Stimulated activated CD4-positive, alpha-beta T cell treated with anti-CD3 and anti-CD28 coated beads, Interleukin-1b, Interleukin-23, amount 100 ng/mL, for 1 hour (primary cell): ENCODE measurements around the gene APAF1.

Experiments used
- DNase-seq, 2 donors: peaks; one replicate each; pipeline ENCODE4 v3.0.0-alpha.2; 2020; ENCODE audit warnings: low read depth in 2 of 2

APAF1 gene

DNA sequence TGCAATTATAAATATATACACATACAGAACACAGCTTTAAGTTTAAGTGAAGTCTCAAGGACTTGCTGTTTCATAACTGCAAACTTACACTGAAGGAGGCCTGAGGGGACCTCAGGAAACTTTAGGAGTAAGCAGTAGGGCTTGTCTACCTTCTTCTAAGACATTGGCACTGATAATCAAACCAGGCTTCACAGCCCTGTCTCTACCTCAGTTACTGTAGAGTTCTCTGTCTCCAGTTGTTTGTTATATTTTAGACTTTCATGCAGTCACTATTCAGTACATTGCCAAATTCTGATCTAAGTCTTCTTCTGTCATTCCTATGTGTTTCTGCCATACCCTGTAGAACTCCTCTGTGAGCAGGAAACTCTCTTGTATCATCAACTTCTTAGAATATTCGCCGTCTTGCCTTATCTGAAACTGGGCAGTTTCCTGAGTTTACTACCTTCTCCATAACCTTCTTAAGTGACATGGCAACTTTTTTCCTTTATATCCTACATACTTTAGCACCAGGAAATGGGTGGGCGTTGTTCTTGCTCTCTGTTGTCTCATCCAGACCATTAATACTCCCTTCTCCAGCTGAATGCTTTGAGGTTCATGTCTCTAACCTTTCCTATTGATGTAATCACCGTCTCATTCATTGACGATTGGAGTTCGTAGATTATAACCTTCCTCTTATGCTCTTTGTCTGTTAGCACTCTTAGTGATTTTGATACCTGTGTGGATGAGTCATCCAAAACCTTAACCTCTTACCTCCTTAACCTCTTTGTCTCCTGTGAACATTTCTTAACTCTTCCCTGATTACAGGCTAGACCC lies 11.4 kb downstream of the APAF1 start:
- no peak for DNase-seq

DNA sequence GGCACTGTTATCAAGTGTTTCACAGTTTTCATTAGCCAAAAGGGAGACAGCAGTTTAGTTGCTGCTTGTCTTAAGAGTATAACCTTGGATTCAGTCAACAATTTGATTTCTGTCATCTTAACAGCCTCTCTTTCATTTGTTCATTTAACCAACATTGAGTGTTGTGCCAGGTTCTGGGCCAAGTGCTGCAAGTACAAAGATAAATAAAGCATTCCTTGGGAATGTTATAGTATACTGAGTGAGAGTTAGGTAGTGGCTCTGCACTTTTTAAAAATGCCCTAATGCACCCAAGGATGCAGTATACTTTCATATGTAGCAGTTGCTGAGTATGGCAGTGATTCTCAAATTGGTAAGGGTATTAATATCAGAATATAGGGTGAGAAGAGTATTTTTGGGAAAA lies 15.4 kb downstream of the APAF1 start:
- DNase-seq: no peak

- no peak for DNase-seq
Measured at GRCh38 chr12:98669751-98670150, 24.7 kb downstream of the APAF1 start.

- DNase-seq: no peak
Measured at GRCh38 chr12:98671459-98671858, 26.4 kb downstream of the APAF1 start.

DNA sequence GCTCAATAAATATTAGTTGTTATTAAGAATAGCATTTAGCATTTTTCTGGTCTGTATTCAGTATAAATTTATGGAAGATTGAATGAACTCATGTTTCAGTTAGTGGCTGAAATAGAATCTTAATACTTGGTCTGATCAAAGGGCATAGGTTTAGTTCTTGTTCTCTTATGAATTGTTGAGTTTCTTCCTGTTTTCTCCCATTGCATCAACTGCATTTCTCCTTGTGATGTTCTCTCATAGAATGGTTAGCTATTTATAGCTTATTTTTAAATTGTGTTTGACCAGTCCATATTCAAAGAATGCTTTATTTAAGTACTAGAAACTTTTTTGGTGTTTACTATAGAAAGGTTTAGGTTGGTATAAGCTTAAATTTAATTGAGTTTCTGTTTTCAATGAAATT lies 29.8 kb downstream of the APAF1 start:
- no peak for DNase-seq

DNA sequence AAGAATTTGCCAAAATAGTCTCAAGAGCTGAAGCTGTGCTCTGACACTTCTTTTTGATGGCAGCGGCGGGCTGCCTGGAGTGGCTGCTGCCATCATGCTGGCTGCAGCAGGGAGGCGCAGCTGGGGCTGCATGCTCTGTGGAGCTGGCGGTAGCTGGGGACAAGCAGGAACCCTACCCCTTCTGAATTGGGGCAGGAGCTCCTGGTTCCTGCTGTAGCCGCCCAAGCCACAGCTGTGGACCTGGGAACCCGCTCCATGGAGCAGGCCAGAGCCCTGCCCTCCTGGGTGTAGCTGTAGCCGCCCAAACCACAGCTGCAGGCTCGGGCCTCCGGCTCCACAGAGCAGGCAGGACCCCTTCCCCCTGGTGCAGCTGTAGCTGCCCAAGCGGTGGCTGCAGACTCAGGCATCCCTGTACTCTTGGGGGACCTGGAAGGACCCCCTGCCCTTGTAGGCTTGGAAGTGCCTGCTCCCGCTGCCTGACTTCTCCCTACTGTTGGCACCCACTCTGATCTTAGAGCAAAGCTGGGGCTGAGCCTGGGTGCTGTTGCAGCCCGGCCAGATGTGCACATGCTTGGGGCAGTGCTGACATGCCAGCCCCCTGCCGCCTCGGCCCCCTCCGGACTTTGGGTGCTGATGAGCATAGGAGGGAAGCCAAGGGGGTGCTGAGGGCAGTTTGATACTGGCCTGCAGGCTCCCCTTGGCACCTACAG lies 33.3 kb downstream of the APAF1 start:
- DNase-seq: no peak

- DNase-seq: no peak
Measured at GRCh38 chr12:98678946-98679610, 34.0 kb downstream of the APAF1 start.

- no peak for DNase-seq
Measured at GRCh38 chr12:98679611-98680005, 34.5 kb downstream of the APAF1 start.

DNA sequence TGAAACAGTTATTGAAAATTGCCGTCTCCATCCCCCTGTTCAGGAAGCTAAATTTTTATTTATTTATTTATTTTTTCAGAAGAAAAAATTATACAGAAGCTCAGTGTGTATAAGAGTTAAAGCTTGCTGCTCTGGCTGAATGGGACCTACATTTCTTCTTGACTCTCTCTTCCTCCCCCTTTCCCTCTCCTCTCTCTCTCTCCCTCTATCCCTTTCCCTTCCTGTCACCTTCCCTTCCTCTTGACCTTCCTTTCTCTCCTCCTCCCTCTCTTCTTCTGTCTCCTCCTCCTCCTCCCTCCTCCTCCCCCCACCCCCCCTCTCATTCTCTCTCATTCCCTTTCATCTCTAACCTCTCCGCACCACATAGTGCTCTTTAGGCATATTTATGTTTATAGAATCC lies 39.1 kb downstream of the APAF1 start:
- DNase-seq: no peak

DNA sequence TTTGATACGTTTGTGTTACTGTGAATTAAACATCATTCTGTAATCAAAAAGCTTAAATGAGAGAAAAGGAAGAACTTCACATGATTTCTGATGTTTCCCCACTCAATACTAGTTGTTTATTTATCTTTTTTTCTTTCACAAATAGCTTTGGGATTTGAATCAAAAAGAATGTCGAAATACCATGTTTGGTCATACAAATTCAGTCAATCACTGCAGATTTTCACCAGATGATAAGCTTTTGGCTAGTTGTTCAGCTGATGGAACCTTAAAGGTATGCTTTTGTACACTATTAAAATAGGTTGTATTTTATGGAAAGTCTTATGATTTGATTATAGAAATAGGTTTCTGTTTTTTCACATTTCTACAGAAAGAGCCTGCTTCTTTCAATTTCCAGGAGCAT lies 41.5 kb downstream of the APAF1 start:
- no peak for DNase-seq

- no peak for DNase-seq
Measured at GRCh38 chr12:98691351-98691750, 46.3 kb downstream of the APAF1 start.

DNA sequence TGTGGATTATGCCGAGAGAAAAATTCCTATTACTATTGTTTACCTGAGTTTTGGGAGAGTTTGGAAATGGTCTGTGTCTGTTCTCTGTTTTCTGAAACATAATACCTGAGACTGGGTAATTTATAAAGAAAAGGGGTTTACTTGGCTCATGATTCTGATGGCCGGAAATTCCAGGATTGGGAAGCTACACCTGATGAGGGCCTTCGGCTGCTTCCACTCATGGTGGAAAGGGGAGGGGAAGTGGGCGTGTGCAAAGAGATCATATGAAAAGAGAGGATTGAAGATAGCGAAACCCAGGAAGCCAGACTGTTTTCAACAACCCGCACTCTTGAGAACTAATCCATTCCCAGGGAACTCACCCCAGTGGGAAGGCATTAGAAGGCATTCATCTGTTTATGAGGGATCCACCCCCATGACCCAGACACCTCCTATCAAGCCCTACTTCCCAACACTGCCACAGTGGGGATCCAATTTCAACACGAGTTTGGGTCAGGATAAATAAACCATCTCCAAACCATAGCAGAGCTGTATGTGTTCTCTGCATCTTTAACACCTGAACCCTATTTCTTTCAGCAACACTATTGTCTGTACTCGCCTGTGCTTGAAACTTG lies 51.1 kb downstream of the APAF1 start:
- no peak for DNase-seq

DNA sequence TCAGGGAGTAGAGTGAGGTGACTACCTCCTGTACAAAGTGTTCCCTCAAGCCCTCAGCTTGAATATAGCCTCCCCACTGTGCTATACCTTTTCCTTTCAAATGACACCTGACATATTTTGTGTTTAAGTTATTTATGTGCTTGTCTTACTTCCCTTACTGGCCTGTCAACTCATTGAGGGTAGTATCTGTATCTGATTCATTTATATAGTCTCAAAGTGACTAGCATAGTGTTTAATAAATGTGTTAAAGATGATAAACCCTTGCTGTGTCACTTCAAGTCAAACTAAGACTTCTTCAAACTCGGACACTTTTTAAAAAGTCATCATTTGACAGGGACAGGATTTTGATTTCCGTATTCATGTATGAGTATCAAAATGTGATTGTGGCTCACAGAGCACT lies 52.1 kb downstream of the APAF1 start:
- DNase-seq: no peak

DNA sequence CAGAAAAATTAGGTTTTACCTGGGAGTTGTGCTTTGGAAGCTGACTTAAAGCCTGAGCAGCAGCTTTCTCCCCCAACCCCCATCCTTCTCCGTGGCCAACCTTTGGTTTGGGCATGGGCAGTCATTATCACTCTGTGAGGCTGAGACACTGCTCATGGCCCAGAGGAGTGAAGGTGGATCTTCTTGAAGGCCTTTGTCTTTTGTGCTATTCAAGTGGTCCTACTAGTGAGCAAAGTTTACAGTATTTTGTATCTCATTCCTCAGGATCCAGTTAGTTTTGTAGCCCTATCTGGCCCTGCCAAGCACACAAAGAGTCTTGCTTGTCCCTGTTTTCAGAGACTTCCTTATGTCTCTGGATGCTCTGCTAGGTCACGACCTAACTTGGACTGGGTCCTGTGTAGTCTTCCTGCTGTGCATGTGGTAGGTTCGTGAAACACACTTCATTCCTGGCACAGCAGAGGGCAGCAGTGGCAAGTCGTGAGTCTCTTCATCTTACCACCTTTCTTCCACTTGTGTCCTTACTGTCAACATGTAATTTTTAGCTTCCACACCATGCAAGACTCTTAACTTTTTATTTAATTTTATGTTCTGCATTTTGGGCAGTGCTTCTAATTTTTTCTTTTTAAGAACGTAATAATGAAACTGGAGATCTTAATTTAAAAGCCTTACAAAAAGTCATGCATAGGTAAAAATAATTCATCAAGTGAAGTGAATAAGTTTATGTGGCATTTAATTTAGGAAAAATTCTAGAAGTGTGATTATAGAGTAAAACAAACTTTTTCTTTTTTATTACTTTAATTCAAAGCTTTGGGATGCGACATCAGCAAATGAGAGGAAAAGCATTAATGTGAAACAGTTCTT lies 53.7 kb downstream of the APAF1 start:
- DNase-seq: peak in 1 of 2 donors; percentile 6

DNA sequence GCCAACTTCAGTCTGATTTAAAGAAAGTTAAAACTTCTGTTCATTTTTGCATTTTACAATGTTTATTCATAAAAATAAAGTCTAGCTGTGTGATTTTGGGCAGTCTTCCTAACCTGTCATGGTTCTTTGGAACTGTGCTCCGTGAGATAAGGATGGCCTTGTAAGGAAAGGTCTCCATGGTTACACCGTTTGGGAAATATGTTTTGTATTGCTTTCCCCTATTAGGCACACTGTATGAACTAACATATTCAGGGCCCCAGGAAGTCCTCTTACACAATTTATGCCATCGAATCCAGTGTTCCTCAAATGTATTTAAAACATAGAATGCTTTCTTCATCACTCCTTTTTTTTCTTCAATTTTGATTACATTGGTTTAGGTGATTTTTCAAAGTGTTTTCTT lies 54.5 kb downstream of the APAF1 start:
- no peak for DNase-seq

DNA sequence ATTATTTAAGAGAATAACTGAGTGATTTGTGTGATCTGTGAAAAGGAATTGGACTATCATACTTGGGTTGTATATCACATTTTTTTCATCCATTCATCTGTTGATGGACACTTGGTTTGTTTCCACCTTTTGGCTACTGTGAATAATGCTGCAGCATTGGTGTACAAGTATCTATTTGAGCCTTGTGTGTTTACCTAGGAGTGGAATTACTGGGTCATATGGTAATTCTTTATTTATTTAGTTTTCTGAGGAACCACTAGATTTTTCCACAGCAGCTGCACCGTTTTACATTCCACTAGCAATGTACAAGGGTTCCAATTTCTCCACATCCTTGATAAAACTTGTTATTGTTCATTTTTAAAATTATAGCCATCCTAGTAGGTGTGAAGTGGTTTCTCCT lies 56.1 kb downstream of the APAF1 start:
- no peak for DNase-seq

DNA sequence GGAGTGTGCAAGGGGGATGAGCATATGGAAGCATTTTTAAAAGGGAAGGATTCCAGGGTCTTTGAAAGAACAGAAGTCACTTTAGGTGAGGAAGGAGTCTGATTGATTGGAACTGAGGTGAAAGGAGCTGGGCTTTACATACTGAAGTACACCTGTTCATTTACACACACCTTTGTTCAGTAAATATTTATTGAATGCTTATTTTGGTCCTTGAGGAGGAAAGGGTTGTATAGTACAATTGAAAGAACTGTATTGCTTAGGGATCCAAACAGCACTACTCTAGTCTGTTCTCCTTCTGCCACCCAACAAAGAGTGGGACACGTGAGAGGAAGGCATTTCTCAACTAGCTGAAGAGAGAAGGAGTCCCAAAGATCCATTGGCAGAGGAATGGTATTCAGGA lies 63.9 kb downstream of the APAF1 start:
- no peak for DNase-seq

DNA sequence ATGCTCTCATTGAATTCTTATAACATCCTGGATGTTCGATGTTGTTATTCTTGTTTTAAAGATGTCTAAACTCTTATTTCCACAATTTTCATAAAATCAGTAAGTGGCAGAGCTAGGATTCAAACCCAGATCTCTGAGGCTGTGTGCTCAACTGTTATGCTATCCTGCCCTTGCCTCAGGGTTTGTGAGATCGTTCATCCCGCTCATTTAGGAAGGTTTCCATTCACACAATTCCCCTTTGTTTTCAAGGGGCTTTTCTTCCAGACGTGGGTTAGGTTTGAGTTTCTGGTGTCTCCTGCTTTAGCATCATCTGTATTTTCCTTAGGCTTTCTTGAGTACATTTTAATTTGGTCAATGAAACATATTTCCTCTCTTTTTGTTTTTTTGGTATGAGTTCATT lies 69.3 kb downstream of the APAF1 start:
- DNase-seq: no peak

- DNase-seq: no peak
Measured at GRCh38 chr12:98719515-98720504, 74.7 kb downstream of the APAF1 start.

GRCh38 chr12:98721204-98721702 lies 76.2 kb downstream of the APAF1 start:
- no peak for DNase-seq
